OCI-LY7 (cell line): ENCODE measurements around the gene IGF1R.

Experiments
- EZH2phosphoT487 ChIP-seq: fragments of 200-600 bp; sonication (generic); IDR thresholded peaks from 2 replicates; pipeline ENCODE4 v1.6.1; 2018; ENCODE audit warnings: low read depth, borderline replicate concordance, mild to moderate bottlenecking, mixed run types, antibody characterized with exemption, low read length, moderate library complexity, mixed read lengths
- TF ChIP-seq, protein P1 (sequence below): fragments of 200-600 bp; sonication (generic); conservative IDR thresholded peaks from 2 replicates; pipeline ENCODE4 v1.5.1; 2014; ENCODE audit warnings: mild to moderate bottlenecking, antibody characterized with exemption, low read length, moderate library complexity, mixed read lengths

DNA sequence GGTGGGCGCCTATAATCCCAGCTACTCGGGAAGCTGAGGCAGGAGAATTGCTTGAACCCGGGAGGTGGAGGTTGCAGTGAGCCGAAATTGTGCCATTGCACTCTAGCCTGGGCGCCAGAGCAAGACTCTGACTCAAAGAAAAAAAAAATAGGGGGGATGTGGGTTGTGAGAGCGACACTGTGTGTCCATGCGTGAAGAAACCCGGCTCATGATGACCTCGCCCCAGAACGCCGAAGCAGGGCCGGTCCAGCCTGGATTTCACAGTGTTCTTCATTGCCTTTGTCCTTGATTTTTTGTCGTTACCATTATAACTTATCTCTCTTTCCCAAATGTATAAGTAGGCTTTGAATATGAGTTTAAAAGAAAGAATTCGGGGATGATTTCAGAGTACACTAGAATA is 230.5 kb downstream of the IGF1R start:
- TF ChIP-seq, protein P1, sequence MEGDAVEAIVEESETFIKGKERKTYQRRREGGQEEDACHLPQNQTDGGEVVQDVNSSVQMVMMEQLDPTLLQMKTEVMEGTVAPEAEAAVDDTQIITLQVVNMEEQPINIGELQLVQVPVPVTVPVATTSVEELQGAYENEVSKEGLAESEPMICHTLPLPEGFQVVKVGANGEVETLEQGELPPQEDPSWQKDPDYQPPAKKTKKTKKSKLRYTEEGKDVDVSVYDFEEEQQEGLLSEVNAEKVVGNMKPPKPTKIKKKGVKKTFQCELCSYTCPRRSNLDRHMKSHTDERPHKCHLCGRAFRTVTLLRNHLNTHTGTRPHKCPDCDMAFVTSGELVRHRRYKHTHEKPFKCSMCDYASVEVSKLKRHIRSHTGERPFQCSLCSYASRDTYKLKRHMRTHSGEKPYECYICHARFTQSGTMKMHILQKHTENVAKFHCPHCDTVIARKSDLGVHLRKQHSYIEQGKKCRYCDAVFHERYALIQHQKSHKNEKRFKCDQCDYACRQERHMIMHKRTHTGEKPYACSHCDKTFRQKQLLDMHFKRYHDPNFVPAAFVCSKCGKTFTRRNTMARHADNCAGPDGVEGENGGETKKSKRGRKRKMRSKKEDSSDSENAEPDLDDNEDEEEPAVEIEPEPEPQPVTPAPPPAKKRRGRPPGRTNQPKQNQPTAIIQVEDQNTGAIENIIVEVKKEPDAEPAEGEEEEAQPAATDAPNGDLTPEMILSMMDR, result no peak
- TF ChIP-seq EZH2phosphoT487, result no peak
